GM19438 (cell line): Measurements from ENCODE around the gene CARD11.
"Not testable (repeated sequence)": the region's sequence is repeated elsewhere in the genome, so short reads cannot be mapped to it uniquely, and the experiment has no call there.

Experiments
- ATAC-seq: cut with Tn5 transposase; IDR thresholded peaks from one replicate; pipeline ENCODE4 v1.9.1; 2021; ENCODE audit warnings: low read depth; ENCODE audit not compliant: unreplicated experiment

The CARD11 gene

DNA sequence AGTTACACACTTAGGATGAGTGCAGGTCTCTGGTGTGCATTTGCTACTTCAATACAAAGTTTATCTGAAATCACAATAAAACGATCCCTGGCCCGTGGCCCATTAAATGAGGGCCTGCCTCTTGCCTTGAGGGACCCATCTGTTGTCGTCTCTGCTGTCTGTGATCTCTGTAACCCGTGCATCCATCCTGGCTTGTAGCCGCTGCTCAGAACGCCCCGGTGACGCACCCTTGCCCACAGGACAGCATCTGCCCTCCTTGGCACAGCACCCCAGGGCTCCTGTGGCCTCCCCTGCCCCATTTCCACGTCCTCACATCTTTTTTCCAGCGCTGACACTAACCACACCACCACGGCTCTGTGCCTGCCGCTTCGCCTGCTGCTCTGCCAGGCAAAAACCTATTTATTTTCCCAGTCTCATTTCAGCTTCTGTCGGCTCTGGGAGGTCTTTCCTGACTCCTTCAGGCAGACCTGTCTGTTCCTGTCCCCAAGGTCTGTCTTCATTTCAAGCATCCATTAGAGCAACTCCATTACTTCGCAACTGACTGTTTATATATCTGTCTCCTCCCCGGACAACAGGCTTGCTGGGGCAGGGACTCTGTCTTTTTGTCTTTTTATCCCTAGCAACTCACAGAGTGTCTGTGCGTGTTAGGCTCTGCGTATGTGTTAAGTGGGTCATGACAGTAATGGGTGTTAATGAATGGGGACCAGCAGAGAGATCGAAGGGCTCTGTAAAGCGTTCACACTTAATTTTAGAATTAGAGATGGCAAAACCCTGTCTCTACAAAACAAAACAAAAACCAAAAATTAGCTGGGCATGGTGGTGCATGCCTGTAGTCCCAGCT is 16.4 kb downstream of the CARD11 start:
- ATAC-seq, result no peak

DNA sequence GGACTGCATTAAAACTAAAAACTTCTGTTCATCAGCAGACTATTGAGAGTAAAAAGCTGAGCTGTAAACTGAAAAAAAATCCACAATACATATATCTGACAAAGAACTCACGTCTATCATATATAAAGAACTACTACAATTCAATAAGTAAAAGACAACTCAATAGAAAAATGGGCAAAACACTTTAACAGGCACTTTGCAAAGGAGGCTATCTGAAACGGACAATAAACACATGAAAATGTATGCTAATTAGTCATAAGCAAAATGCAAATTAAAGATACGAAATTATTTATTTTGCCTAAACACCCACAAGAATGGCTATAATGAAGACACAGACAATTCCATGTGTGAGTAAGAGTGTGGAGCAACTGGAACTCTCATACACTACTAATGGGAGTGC is 18.1 kb downstream of the CARD11 start:
- no peak for ATAC-seq

DNA sequence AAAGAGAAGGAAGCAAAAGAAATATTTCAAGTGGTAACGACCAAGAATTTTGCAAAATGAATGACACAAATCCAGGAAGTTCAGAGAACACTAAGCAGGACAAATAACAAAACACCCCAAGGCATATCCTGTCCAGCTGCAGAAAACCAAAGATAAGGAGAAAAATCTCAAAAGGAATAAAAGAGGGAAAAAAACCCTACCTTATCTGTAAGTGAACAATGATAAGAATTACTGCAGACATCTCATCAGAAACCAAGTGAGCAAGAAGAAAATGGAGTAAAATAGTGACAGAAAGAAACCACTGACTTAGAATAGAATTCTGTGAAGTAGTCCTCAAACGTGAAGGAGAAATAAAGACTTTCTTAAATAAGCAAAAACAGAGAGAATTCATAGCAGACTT is 21.8 kb downstream of the CARD11 start:
- ATAC-seq, result no peak

DNA sequence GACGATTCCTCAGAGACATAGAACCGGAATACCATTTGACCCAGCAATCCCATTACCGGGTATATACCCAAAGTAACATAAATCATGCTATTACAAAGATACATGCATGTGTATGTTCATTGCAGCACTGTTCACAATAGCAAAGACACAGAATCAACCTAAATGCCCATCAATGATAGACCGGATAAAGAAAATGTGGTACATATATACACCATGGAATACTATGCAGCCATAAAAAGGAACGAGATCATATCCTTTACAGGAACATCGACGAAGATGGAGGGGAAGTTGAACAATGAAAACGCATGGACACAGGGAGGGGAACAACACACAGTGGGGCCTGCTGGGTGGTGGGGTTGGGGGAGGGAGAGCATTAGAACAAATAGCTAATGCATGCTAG is 22.4 kb downstream of the CARD11 start:
- ATAC-seq, result not testable (repeated sequence)

DNA sequence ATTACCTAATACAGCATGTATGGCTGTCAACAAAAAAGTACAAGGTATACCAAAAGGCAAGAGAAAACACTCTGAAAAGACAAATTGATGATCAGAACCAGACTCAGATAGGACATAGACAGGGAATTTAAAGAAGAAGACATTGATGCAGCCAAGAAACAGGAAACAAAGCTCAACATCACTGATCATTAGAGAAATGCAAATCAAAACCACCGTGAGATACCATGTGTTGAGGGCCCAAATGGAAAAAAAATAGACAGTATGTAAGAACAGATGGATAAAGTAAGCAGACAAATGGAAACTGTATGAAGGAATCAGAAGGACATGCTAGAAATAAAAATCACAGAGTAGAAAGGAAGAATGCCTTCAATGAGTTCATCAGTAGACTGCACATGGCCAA is 23.3 kb downstream of the CARD11 start:
- ATAC-seq, result no peak

DNA sequence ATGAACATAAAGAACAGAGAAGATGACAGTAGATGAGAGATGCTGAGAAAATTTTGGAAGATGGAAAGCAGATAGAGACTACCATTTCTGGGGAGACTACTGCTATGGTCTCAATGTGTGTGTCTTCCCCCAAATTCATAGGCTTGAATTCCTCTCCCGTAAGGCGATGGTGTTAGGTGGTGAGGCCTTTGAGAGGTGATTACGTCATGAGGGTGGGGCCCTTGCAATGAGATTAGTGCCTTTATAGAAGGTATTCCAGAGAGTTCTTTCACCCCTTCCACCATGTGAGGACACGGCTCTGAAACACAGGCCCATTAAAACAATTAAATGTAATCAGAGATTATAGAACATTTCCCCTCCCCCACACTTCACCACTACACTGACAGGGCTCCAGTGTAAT is 23.9 kb downstream of the CARD11 start:
- no peak for ATAC-seq

DNA sequence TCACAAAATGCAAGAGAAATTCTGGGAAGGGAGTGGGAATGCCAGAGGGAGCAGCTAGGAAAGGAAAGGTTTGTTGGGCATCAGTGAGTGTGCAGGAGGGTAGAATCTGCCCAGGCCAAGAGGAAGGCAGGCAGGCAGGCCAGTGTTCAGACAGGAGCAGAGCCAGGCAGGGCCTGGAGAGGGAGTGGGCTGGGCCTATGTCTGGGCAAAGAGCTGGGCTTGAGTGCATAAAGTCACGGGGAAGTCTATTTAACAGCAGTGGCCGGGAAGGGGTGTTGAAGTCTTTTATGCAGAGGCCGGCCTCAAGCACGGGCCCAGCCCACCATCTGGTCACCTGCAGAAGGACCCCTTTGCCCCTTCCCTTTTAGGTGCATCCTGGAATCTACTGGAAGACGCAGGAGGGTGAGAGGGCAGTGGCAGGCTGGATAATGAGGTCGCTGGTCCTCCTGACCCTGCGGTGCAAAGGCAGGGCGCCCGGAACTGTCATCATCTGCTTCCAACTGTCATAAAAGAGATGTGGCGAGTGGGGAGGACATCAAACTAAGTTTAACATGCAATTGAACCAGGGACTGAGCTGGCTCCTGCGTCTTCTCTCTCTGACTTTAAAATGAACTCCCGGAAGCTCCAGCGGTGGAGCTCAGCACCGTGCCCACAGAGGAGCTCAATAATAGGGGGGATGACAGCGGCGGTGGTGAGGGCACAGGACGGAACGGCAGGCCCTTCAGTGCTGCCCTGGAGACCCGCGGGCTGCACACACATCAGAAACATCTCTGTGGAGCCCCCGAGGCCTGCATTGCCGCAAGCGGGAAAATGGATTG is 29.5 kb downstream of the CARD11 start:
- ATAC-seq, result no peak

DNA sequence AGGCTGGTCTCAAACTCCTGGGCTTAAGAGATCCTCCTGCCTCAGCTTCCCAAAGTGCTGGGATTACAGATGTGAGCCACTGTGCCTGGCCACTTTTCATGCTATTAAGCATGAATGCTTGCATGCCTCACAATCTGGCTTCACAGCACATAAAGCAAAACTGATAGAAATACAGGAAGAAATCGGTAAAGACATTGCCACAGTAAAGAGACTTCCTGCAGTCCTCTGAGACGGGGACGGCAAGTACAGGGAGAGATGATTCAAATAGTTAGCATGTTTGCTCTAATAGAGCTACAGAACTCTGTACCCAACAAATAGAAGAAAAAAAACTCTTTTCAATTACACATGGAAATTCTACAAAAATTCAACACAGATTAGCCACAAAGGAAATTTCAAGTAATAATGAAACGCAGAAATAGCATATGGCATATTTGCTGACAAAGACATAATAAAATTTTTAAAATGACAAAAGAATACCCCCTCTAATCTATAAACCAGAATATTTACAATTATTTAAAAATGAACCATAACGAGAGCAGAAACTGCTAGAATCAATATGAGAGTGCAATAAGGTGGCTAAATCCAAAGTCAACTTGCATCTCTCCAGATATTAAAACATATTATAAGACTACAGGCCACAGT is 32.3 kb downstream of the CARD11 start:
- no peak for ATAC-seq

DNA sequence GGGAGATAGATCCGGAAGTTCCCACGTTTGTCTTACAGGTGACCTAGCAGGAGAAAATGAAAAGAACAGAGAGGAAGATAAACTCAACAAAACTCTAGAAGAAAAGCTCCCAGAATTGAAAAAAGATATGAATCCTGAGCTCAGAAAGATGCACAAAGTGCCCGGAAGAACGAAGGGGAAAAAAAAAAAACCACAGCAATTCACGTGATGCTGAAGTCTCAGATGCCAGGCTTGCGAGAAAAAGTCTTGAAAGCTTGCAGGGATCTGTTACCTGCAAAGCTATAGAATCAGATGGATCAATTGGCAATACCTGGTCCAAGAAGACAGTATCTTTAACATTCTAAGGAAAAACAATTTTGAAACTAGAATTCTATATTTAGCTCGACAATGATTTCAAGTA is 33.5 kb downstream of the CARD11 start:
- ATAC-seq, result no peak

DNA sequence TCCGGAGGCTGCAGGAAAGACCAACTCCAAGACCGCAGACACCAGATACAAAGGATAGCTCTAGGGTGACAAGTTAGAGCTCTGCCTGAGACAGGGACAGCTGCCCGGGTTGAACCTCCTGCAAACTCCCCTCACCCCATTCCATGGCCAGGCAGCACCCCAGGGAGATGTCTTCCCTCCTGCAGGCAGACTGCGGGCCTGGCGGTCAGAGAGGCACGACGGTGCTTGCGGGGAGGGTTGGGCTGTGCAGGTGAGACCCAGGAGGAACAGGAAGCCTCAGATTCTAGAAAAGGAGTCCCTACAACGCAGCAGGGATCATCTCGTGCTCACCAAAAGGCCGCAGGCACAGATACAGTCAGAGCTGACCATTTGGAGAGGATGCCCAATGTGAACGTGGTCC is 34.6 kb downstream of the CARD11 start:
- no peak for ATAC-seq

DNA sequence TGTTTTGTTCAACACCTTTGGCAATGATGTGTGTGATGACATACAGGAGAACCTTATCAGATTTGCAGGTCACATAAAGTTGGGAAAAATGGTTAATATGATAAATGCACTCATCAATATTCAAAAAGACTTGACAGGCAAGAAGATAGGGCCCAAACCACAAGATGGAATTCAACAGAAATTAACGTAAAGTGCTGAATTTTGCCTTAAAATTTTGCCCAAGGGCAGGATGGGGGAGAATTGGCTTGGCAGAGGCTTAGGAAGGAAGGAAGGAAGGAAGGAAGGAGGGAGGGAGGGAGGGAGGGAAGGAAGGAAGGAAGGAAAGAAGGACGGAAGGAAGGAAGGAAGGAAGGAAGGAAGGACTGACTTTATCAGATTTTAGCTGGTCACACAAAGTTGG is 35.3 kb downstream of the CARD11 start:
- no peak for ATAC-seq

DNA sequence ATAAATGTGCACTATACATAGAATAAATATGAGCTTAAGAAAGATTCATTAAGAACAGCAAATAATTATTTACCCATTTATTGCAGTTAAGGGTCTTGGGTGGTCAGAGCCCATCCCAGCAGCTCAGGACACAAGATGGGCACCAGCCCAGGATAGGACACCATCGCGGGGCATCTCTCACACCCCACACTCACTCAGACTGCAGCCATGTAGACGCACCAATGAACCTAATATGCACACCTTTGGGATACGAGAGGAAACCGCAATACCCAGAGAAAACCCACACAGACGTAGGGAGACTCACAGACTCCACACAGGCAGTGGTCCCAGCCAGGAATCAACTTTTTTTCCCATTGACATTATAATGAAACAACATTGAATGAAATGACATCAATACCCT is 36.0 kb downstream of the CARD11 start:
- ATAC-seq, result no peak

DNA sequence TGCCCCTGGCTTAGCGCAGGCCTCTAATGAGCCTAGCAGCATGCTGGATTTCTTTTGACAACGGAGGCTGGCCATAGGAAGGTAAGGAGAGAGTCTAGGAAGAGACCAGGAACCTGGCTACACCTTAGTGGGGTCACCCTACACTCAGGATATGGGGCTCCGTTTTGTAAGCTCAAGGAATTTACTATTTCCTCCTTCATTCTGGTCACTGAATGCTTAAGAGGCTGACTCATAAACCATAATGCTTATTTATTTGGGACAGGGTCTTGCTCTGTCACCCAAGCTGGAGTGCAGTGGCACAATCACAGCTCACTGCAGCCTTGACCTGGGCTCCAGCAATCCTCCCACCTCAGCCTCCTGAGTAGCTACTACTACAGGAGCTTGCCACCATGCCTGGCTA is 38.4 kb downstream of the CARD11 start:
- ATAC-seq, result no peak

DNA sequence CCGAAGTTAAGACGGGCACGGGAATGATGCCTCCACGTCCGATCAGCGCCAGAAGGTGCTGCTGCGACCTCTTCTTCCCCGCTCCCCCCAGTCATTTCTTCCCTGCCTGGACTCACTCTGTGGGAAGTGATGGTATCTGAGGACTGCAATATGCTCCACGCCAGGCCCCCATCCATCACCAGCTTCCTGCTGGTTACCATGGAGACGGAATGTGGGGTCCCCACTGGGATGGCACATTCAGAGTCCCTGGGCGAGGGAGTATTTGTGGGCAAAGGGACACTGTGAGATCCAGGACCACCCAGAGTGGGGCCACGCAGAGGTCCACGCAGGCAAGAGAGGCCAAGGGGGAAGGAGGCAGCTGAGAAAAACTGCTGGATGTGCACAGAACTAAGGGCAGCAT is 39.7 kb downstream of the CARD11 start:
- no peak for ATAC-seq

DNA sequence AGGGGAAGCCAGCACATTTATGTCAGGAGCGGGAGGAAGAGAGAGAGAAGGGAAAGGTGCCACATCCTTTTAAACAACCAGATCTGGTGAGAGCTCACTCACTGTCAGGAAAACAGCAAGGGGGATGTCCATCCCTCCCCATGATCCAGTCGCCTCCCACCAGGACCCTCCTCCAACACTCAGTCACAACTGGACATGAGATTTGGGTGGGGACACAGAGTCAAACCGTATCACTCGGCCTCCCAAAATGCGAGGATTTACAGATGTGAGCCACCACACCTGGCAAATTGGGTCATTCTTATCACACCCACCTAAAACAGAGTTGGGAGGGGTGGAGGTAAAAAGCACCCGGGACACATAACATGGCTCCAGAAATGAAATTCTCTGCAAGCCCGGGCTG is 41.0 kb downstream of the CARD11 start:
- ATAC-seq, result no peak

DNA sequence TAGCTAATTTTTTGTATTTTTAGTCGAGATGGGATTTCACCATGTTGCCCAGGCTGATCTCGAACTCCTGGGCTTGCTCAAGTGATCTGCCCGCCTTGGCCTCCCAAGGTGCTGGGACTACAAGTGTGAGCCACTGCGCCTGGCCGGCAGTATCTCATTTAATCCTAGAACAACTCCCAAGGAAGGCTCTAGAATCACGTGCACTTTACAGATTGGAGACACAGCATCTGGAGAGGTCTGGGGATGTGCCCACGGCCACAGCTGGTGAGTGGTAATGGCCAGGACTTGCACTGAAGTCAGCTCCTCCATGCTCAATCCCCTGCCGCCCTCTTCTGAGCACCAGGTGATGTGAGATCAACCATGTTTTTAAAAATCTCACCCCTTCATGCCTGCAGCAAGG is 43.1 kb downstream of the CARD11 start:
- no peak for ATAC-seq

DNA sequence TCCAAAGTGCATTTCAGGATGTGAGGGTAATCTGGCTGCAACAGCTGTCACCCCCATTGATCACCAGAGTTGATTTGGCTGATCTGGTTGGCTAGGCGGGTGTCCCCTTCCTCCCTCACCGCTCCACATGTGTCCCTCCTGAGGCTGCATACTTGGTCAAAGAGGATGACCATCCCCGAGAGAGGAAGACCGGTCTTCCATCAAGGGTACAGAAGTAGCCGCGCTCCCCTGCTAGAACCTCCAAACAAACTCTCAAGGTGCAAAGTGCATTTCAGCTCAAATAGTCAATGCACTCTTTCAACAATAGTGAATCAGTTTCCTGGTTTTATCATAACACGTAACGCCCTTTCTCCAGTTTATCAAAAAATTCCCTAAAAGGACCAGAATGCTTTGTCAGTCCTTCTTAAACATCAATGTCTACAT is 44.6 kb downstream of the CARD11 start:
- no peak for ATAC-seq

DNA sequence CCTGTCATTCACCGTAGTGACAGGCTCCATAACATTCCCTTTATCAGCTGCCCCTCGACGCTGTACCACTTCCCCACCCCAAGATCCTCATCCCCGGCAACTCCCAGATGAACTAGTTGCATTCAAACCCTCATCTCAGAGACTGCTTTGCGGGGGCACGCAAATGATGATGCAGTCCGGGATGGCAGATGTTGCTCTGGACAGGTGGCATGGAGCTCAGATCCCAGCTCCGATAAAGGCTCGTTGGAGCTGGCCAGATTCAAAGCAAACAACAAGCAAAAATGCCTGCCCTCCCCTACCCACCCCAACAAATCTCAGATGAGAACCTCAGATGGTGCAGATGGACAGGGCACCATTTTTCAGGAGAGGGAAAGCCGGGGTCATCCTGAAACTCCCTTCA is 46.7 kb downstream of the CARD11 start:
- ATAC-seq, result no peak

DNA sequence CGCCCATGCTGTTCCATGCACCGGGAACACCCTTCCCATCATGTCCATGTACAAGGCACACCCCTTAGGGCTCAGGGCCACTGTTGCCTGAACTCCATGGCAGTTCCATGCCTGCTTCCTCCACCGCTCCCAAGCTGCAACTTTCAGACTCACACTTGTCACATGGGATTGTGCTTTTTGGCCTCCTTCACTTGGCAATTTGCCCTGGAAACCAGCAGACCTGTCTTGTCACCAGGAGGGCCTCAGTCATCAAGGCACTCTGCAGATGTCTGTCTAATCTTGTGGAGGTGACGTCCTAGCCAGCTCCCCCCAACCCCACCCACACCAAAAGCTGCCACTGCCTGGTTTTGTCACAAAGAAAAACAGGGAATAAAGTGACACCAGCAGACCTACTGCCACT is 47.5 kb downstream of the CARD11 start:
- no peak for ATAC-seq

DNA sequence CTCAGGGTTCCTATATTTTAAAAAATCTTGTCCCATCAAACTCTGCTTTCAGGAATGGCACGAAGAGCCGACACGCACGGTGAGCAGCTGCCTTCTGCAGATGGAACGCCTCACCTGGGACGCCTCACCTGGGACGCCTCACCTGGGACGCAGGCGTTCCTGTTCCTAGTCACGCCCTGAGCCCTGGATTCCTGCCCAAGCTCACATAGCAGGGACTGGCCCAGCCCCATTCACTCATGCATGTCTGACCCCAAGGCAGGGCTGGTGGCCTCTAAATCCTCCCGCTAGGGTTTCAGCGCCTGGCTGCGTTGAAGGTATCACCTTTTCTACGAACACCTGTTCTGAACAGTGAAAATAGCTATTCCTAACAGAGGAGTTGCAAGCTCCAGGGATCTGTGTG is 49.8 kb downstream of the CARD11 start:
- ATAC-seq, result no peak

DNA sequence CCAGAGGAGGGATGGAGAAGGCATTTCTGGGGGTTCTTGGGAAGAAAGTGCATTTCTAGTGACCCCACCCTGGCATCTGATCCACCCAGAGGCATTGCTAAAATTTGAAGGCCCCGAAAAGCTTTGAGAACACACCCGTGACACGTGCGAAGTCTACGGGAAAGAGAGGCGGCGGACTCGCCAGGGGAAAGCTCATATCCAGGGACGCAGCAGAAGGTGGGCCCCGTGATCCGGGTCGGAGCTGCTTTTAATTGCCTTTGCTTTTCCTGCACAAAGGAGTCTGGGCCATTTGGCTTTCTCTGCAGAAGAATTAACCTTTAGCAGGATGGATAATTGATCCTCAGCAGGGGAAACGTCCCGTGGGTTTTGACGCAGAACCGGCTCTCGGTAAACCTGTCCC is 50.3 kb downstream of the CARD11 start:
- no peak for ATAC-seq
